ENCODE results near the gene SLC25A23. TPM values are rescaled to one million over a fixed set of nuclear protein-coding genes. Genes with fewer than 3 reads are reported as not detected.

Gene SLC25A23
- total and polyA plus RNA-seq, 10 of the 15 experiments (the other 5 are each of a cell fraction or from before 2014, with no cell fraction given), result 10.2 to 85.8 (median 50.0) TPM

DNA sequence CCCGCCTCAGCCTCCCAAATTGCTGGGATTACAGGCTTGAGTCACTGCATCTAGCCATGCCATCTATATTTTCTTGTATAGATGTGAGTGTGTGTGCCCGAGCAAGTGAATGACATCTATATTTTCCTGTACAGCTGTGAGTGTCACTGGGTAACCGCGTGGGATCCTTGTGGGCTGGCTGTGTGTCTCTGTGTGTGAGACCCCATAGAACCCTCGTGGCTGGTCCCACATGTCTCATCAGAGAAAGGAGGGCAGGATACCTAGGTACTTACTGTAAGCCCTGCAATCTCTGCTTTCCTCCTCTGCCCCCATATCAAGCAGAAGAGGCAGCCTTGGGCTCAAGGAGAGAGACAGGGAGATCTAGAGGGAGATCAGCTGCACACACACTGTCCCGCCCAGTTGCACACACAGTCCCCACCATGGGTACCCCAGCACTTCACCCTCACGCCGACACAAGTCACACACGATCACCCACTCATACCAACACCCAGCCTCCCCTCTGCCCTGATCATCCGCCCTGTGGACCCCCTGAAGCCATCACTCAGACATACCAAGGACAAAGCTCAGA lies 21.3 kb upstream of the SLC25A23 start:
- Histone ChIP-seq H3K79me2 (ENCODE audit: control insufficient read depth, insufficient read depth, low read length) (peaks cover 16% of the 10 kb centered on the region), H3K36me3 (ENCODE audit: control insufficient read depth in 2 of 2, insufficient read depth in 2 of 2, low read length in 1 of 2) (peaks cover 4 to 11% of the 10 kb centered on the region in 2 experiments; a peak in 3 of 4 replicates), H3K9me3 (replicated peaks; ENCODE audit: control insufficient read depth, insufficient read depth, low read length) (no peaks in the 10 kb centered on the region; the same call in 2 of the 3 replicates), H3K9ac (ENCODE audit: control insufficient read depth, insufficient read depth, low read length) (peak overlapping the region; percentile 99), H2AFZ (ENCODE audit: control insufficient read depth, low read depth, low read length) (peak overlapping the region; percentile 82), H3K27me3 (replicated peaks in 1 of 2; ENCODE audit: control insufficient read depth in 2 of 2, insufficient read depth in 2 of 2, low read length in 1 of 2) (no peaks in the 10 kb centered on the region), H3K4me2 (ENCODE audit: control insufficient read depth, insufficient read depth) (peak overlapping the region; percentile 89), H3K4me3 (peak overlapping the region; percentile 69), H4K20me1 (ENCODE audit: control insufficient read depth, insufficient read depth) (no peaks in the 10 kb centered on the region), H3K27ac (ENCODE audit: control insufficient read depth, insufficient read depth) (peak overlapping the region; percentile 93), H3K4me1 (ENCODE audit: control insufficient read depth, insufficient read depth, low read length) (peaks cover 10% of the 10 kb centered on the region)
- in situ Hi-C loops (cut with MboI), result no loop called here
- no TSS peak for BruUV-seq (replicated peaks)
- POLR2A ChIA-PET, result interaction anchor here (0.5 to 1.9 kb wide), 16 partner anchors 8 to 180 kb away, joined by 3 to 10 read pairs (median 4); partner anchors contain the start of genes ALKBH7, KHSRP and SLC25A23
- FAIRE-seq, result peak; percentile 85
- RAD21 ChIA-PET (ENCODE audit: unreplicated experiment), result interaction anchor here (0.6 to 2.4 kb wide), 16 partner anchors 9 to 382 kb away, joined by 3 to 20 read pairs (median 4); partner anchors contain the start of genes ALKBH7, CLPP, GPR108 and SLC25A23
- 12% methylated on average over 10 of the region's 10 CpGs for WGBS (ENCODE audit: insufficient coverage, insufficient replicate concordance, low lambda C conversion rate, missing lambda C conversion rate)
- SMC1A ChIA-PET (ENCODE audit: uncharacterized antibody, unreplicated experiment), result interaction anchor here (0.6 to 2.1 kb wide), 12 partner anchors 8 to 354 kb away, joined by 3 to 5 read pairs (median 3); partner anchors contain the start of genes ALKBH7 and GTF2F1
- DNase-seq (ENCODE audit: low read depth, low spot score), result no peak
- peak; percentile 48 for ATAC-seq
- intact Hi-C loops (cut with micrococcal nuclease; ENCODE audit: unreplicated experiment), result no loop called here
- CTCF ChIA-PET, result interaction anchor here (0.7 to 3.4 kb wide), 22 partner anchors 10 to 382 kb away, joined by 3 to 26 read pairs (median 4); partner anchors contain the start of genes ALKBH7, KHSRP, SLC25A23 and TUBB4A
- no peak for TF ChIP-seq IRF5 (IDR thresholded peaks at IDR 0.05; ENCODE audit: borderline replicate concordance)

DNA sequence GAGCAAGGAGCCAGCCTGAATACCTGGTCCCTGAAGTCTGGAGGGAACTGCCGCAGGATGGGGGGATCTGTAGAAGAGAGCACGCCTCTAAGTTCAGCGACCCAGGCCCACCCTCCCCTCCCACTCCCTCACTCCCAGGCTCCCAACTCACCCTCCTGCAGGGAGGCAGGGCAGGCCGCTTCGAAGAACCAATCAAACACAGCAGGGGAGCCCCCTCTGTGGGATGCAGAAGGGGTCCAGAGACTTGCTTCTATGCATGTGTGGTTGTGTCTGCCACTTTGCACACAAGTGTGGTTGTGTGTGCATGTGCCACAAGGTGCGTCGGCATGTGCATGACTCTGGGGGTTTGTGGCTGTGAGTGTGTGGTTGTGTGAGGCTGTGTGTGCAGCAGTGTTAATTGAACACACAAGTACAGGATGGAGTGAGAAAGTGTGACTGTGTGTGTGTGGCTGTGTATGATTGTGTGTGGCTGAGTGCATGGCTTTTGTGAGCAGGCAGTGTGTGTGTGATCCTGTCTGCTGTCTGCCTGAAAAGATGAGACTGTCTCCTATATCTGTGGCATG lies 20.3 kb upstream of the SLC25A23 start:
- SMC1A ChIA-PET (ENCODE audit: uncharacterized antibody, unreplicated experiment), result no interaction called here
- H3K27me3 ChIP-seq (replicated peaks in 1 of 2; ENCODE audit: control insufficient read depth in 2 of 2, insufficient read depth in 2 of 2, low read length in 1 of 2), result no peaks in the 10 kb centered on the region
- no peak overlapping the region for H3K4me2 ChIP-seq (ENCODE audit: control insufficient read depth, insufficient read depth)
- peaks cover 8 to 15% of the 10 kb centered on the region in 2 experiments; a peak in 3 of 4 replicates for H3K36me3 ChIP-seq (ENCODE audit: control insufficient read depth in 2 of 2, insufficient read depth in 2 of 2, low read length in 1 of 2)
- CTCF ChIA-PET, result interaction anchor here (0.8 to 3.4 kb wide), 2 partner anchors 11 to 23 kb away, joined by 3 to 26 read pairs; partner anchors contain the start of gene TUBB4A
- no peak overlapping the region for H3K27ac ChIP-seq (ENCODE audit: control insufficient read depth, insufficient read depth)
- H3K4me1 ChIP-seq (ENCODE audit: control insufficient read depth, insufficient read depth, low read length), result peaks cover 10% of the 10 kb centered on the region
- H3K9ac ChIP-seq (ENCODE audit: control insufficient read depth, insufficient read depth, low read length), result no peak overlapping the region
- H3K79me2 ChIP-seq (ENCODE audit: control insufficient read depth, insufficient read depth, low read length), result peaks cover 16% of the 10 kb centered on the region
- DNase-seq (ENCODE audit: low read depth, low spot score), result no peak
- intact Hi-C loops (cut with micrococcal nuclease; ENCODE audit: unreplicated experiment), result no loop called here
- in situ Hi-C loops (cut with MboI), result no loop called here
- TF ChIP-seq BHLHE40 (IDR thresholded peaks at IDR 0.05; ENCODE audit: borderline replicate concordance in 1 of 2, low read depth in 2 of 2, low read length in 1 of 2) (peak in 1 of 2 experiments; percentile 39; a peak in 1 of 4 replicates), ZNF622 (IDR thresholded peaks at IDR 0.05) (no peak), MXI1 (IDR thresholded peaks at IDR 0.05; ENCODE audit: low read depth, low read length) (no peak), BCL3 (IDR thresholded peaks at IDR 0.05; ENCODE audit: borderline replicate concordance, insufficient read depth, low read depth, low read length, poor library complexity, severe bottlenecking) (peak; percentile 53)
- no peak for ATAC-seq
- RAD21 ChIA-PET (ENCODE audit: unreplicated experiment), result interaction anchor here (0.6 to 2.2 kb wide), 2 partner anchors 20 to 38 kb away, joined by 3 to 20 read pairs; partner anchors contain the start of gene SLC25A23
- 81% methylated on average over 7 of the region's 7 CpGs for WGBS (ENCODE audit: insufficient coverage, insufficient replicate concordance, low lambda C conversion rate, missing lambda C conversion rate)
- no peak for FAIRE-seq
- H3K9me3 ChIP-seq (replicated peaks; ENCODE audit: control insufficient read depth, insufficient read depth, low read length), result no peaks in the 10 kb centered on the region; the same call in 2 of the 3 replicates
- H2AFZ ChIP-seq (ENCODE audit: control insufficient read depth, low read depth, low read length), result no peak overlapping the region
- H3K4me3 ChIP-seq, result no peak overlapping the region
- no peaks in the 10 kb centered on the region for H4K20me1 ChIP-seq (ENCODE audit: control insufficient read depth, insufficient read depth)
- POLR2A ChIA-PET, result interaction anchor here (1.0 kb wide), 1 partner anchor 14 kb away, joined by 3 read pairs; no protein-coding TSS in a partner anchor
- TSS peak; percentile 89 for BruUV-seq (replicated peaks)
